ENCODE data around the gene SLC51B. TPM values are rescaled to one million over a fixed set of nuclear protein-coding genes. Genes with fewer than 3 reads are reported as not detected.

SLC51B gene
- total RNA-seq, 1 experiment from 2014 or later = not detected

- Histone ChIP-seq H3K27ac (ENCODE audit: low read depth, low read length) (no peak overlapping the region), H3K36me3 (ENCODE audit: control insufficient read depth in 1 of 2, insufficient read depth in 2 of 2, low read length in 2 of 2) (no peaks in the 10 kb centered on the region), H4K20me1 (ENCODE audit: insufficient read depth) (no peaks in the 10 kb centered on the region), H3K27me3 (ENCODE audit: insufficient read depth, low read length) (no peaks in the 10 kb centered on the region), H3K9me2 (ENCODE audit: insufficient read depth) (no peaks in the 10 kb centered on the region), H3K79me2 (ENCODE audit: insufficient read depth, low read length) (no peaks in the 10 kb centered on the region), H3K9ac (ENCODE audit: low read length) (no peak overlapping the region), H3K4me3 (replicated peaks in 1 of 2; ENCODE audit: low read depth in 1 of 2, low read length in 2 of 2) (no peak overlapping the region), H2AFZ (ENCODE audit: low read depth, low read length, poor library complexity, severe bottlenecking) (no peak overlapping the region), H3K4me2 (ENCODE audit: low read length) (no peak overlapping the region), H3K4me1 (ENCODE audit: control insufficient read depth in 1 of 2, insufficient read depth in 2 of 2, low read length in 2 of 2) (peaks cover 0 to 19% of the 10 kb centered on the region in 2 experiments; a peak in 3 of 4 replicates), H3K9me3 (ENCODE audit: control insufficient read depth in 1 of 2, insufficient read depth in 1 of 2, low read depth in 1 of 2, low read length in 2 of 2) (no peaks in the 10 kb centered on the region)
- intact Hi-C loops (cut with micrococcal nuclease) = loop anchor here (5.0 kb wide), 1 partner anchor 153 kb away; the partner anchor contains the start of gene CLPX
- TF ChIP-seq CTCF (IDR thresholded peaks at IDR 0.05 in 2 of 3, conservative IDR thresholded peaks at IDR 0.05 in 1 of 3; ENCODE audit: borderline replicate concordance in 1 of 3, insufficient read depth in 1 of 3, low read depth in 2 of 3, low read length in 2 of 3) (no peak), ATF3 (IDR thresholded peaks at IDR 0.05) (no peak), ELF1 (IDR thresholded peaks at IDR 0.05; ENCODE audit: borderline replicate concordance, low read depth) (no peak)
- POLR2A ChIA-PET = interaction anchor here (0.7 to 2.4 kb wide), 2 partner anchors 15 to 270 kb away, joined by 4 to 9 read pairs; partner anchors contain the start of gene RNU5B-1
- CTCF ChIA-PET = interaction anchor here (1.7 to 1.8 kb wide), 2 partner anchors 151 to 263 kb away, joined by 4 to 7 read pairs; partner anchors contain the start of gene CLPX
- BruUV-seq (replicated peaks) = no TSS peak
- ATAC-seq (no peak), DNase-seq (ENCODE audit: low read depth, low spot score) (no peak)
- RAD21 ChIA-PET (ENCODE audit: low non-redundant PET in 1 of 2, low total read pairs in 2 of 2, uncharacterized antibody in 2 of 2, unreplicated experiment in 2 of 2) = interaction anchor here in 1 of 2 experiments (1.2 kb wide), 1 partner anchor 67 kb away, joined by 4 read pairs; no protein-coding TSS in a partner anchor
These were observed 10.5 kb upstream of the SLC51B start for GRCh38 chr15:65034719-65035118.

- H3K27ac ChIP-seq (ENCODE audit: low read depth, low read length) = no peak overlapping the region
- no peak overlapping the region for H3K4me3 ChIP-seq (replicated peaks in 1 of 2; ENCODE audit: low read depth in 1 of 2, low read length in 2 of 2)
- intact Hi-C loops (cut with micrococcal nuclease) = no loop called here
- RAD21 ChIA-PET (ENCODE audit: low non-redundant PET in 1 of 2, low total read pairs in 2 of 2, uncharacterized antibody in 2 of 2, unreplicated experiment in 2 of 2) = no interaction called here
- H3K4me2 ChIP-seq (ENCODE audit: low read length) = no peak overlapping the region
- peaks cover 0 to 16% of the 10 kb centered on the region in 2 experiments; a peak in 3 of 4 replicates for H3K4me1 ChIP-seq (ENCODE audit: control insufficient read depth in 1 of 2, insufficient read depth in 2 of 2, low read length in 2 of 2)
- no peaks in the 10 kb centered on the region for H3K36me3 ChIP-seq (ENCODE audit: control insufficient read depth in 1 of 2, insufficient read depth in 2 of 2, low read length in 2 of 2)
- POLR2A ChIA-PET = no interaction called here
- no peaks in the 10 kb centered on the region for H3K79me2 ChIP-seq (ENCODE audit: insufficient read depth, low read length)
- no peaks in the 10 kb centered on the region for H3K9me2 ChIP-seq (ENCODE audit: insufficient read depth)
- no peaks in the 10 kb centered on the region for H4K20me1 ChIP-seq (ENCODE audit: insufficient read depth)
- no peaks in the 10 kb centered on the region for H3K27me3 ChIP-seq (ENCODE audit: insufficient read depth, low read length)
- no TSS peak for BruUV-seq (replicated peaks)
- ATAC-seq (no peak), DNase-seq (ENCODE audit: low read depth, low spot score) (no peak)
- no peaks in the 10 kb centered on the region for H3K9me3 ChIP-seq (ENCODE audit: control insufficient read depth in 1 of 2, insufficient read depth in 1 of 2, low read depth in 1 of 2, low read length in 2 of 2)
- CTCF ChIA-PET = no interaction called here
- H3K9ac ChIP-seq (ENCODE audit: low read length) = no peak overlapping the region
- H2AFZ ChIP-seq (ENCODE audit: low read depth, low read length, poor library complexity, severe bottlenecking) = no peak overlapping the region
- TF ChIP-seq SRF (IDR thresholded peaks at IDR 0.05; ENCODE audit: low read depth) (no peak), CTCF (IDR thresholded peaks at IDR 0.05 in 2 of 3, conservative IDR thresholded peaks at IDR 0.05 in 1 of 3; ENCODE audit: borderline replicate concordance in 1 of 3, insufficient read depth in 1 of 3, low read depth in 2 of 3, low read length in 2 of 3) (no peak), SIN3A (IDR thresholded peaks at IDR 0.05; ENCODE audit: low read depth) (no peak), REST (IDR thresholded peaks at IDR 0.05; ENCODE audit: low read depth) (no peak), JUND (IDR thresholded peaks at IDR 0.05) (no peak), FOSL1 (IDR thresholded peaks at IDR 0.05; ENCODE audit: low read depth) (no peak), POLR2A (IDR thresholded peaks at IDR 0.05; ENCODE audit: borderline replicate concordance, extremely low read depth, insufficient read depth, insufficient read length) (no peak), TCF7L2 (IDR thresholded peaks at IDR 0.05; ENCODE audit: borderline replicate concordance, extremely low read depth, insufficient read depth, insufficient read length) (no peak), RAD21 (IDR thresholded peaks at IDR 0.05; ENCODE audit: low read depth) (no peak)
These were observed 7.9 kb upstream of the SLC51B start for GRCh38 chr15:65037309-65037708.

Measured in HCT116 (cell line).